ENCODE data around the gene CEACAM1. TPM values are rescaled to one million over a fixed set of nuclear protein-coding genes. Genes with fewer than 3 reads are reported as not detected.
"Not testable (repeated sequence)": the region's sequence is repeated elsewhere in the genome, so short reads cannot be mapped to it uniquely, and the experiment has no call there.

The CEACAM1 gene
- total and polyA plus RNA-seq, 7 donors, result 0.62 to 4.8 (median 1.4) TPM

DNA sequence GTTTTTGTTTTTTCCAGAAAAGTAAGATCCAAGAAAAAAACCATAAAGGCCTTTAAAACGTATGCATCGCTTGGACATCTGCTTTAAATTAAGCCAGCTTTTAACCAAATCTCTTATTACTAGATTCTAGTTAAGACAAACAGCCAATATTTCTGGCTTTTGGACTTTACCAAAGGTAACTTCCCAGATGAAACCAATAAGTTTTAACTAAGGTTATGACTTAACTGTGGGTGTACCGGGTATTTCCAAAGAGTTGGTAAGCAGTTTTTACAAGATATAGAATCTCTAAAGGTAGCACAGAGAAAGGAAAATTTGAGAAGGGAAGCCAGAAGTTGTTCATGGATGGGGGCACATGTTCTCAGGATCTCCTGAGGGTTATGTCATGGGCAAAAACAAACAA is 34.0 kb downstream of the CEACAM1 start:
- H3K4me3 ChIP-seq, result no peak overlapping the region
- no peaks in the 10 kb centered on the region for H3K9me3 ChIP-seq
- no peak overlapping the region for H3K27ac ChIP-seq
- DNase-seq, result no peak
- 71 to 80% (median 73%) methylated on average over 3 of the region's 3 CpGs for WGBS, 3 donors
- ATAC-seq, result no peak
- H3K4me1 ChIP-seq, result peaks cover 5% of the 10 kb centered on the region
- no peaks in the 10 kb centered on the region for H3K36me3 ChIP-seq (ENCODE audit: insufficient read depth in 1 of 2, low read depth in 1 of 2)
- intact Hi-C loops (cut with DNase I), result no loop called here
- TF ChIP-seq, protein P1, sequence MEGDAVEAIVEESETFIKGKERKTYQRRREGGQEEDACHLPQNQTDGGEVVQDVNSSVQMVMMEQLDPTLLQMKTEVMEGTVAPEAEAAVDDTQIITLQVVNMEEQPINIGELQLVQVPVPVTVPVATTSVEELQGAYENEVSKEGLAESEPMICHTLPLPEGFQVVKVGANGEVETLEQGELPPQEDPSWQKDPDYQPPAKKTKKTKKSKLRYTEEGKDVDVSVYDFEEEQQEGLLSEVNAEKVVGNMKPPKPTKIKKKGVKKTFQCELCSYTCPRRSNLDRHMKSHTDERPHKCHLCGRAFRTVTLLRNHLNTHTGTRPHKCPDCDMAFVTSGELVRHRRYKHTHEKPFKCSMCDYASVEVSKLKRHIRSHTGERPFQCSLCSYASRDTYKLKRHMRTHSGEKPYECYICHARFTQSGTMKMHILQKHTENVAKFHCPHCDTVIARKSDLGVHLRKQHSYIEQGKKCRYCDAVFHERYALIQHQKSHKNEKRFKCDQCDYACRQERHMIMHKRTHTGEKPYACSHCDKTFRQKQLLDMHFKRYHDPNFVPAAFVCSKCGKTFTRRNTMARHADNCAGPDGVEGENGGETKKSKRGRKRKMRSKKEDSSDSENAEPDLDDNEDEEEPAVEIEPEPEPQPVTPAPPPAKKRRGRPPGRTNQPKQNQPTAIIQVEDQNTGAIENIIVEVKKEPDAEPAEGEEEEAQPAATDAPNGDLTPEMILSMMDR (IDR thresholded peaks at IDR 0.05), result no peak
- H3K27me3 ChIP-seq (ENCODE audit: insufficient read depth in 3 of 3, low read length in 2 of 3), result no peaks in the 10 kb centered on the region

DNA sequence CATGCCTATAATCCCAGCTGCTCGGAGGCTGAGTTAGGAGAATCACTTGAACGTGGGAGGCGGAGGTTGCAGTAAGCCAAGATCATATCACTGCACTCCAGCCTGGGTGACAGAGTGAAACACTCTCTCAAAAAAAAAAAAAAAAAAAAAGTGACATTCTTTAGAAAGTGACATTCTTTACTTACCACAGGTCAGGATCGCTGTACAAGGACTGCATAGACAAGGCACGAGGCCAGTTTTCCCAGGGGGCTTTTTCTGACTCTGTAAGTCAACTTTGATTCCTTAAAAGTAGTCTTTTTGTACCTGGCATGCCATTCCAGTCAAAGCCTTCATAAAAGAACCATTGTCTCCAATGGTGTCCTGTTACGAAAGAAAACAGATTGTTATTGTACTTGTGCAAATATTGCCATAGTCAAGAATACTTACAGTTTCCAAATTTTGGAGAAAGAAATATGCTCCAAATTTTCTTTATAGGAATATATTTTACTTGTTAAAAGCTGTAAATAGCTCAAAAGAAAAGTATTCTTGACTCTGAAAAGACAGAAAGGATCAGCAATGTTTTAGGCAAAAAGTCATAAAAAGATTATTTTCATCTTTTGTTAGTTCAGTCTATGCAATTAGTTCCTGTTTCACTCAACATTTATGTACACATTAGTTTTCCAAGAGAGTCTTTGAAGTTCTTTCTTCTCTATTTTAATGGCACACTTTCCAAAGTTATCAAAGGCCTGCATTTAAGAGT is 39.3 kb downstream of the CEACAM1 start:
- H3K4me1 ChIP-seq, result no peaks in the 10 kb centered on the region
- ATAC-seq, result no peak
- H3K9me3 ChIP-seq, result no peaks in the 10 kb centered on the region
- intact Hi-C loops (cut with DNase I), result no loop called here
- WGBS, 3 donors, result 52 to 69% (median 63%) methylated on average over 6 of the region's 6 CpGs
- no peak overlapping the region for H3K27ac ChIP-seq
- no peak overlapping the region for H3K4me3 ChIP-seq
- TF ChIP-seq, protein P1 (IDR thresholded peaks at IDR 0.05), result no peak
- no peak for DNase-seq
- no peaks in the 10 kb centered on the region for H3K36me3 ChIP-seq (ENCODE audit: insufficient read depth in 1 of 2, low read depth in 1 of 2)
- H3K27me3 ChIP-seq (ENCODE audit: insufficient read depth in 3 of 3, low read length in 2 of 3), result no peaks in the 10 kb centered on the region

DNA sequence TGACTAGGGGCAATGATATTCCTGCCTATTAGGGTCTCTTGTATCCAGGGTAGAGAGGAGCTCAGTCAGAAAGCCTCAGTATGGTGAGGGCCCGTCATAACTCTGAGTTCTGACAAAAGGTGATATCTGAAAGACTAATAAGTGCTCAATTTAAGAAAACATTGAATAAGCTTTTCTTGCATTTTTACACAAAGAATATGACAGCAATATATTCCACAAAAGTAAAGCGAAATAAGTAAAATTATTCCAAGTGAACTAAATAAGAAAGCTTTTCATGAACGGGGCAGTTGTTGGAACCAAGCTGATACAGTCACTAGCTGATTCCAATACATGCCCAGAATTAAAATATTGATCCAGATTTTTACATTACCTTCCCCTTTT is 40.5 kb downstream of the CEACAM1 start:
- WGBS, 3 donors, result 92 to 98% (median 95%) methylated on average over 3 of the region's 3 CpGs
- intact Hi-C loops (cut with DNase I), result no loop called here

DNA sequence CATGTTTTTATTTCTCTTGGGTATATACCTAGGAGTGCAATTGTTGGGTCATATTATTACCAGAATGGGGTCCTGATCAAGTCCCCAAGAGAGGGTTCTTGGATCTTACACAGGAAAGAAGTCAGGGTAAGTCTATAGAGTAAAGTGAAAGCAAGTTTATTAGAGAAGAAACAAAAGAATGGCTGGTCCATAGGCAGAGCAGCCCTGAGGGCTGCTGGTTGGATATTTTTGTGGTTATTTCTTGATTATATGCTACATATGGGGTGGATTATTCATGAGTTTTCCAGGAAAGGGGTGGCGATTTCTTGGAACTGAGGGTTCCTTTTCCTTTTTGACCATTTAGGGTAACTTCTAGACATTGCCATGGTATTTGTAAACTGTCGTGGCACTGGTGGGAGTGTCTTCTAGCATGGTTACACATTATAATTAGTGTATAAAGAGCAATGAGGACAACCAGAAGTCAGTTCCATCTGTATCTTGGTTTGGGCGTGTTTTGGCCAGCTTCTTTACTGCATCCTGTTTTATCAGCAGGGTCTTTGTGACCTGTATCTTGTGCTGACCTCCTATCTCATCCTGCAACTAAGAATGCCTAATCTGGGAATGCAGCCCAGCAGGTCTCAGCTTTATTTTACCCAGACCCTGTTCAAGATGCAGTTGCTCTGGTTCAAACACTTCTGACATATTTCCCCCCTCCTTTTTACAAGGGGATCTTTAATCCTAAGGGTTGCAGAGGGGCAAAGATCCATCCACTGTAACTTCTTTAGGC is 41.1 kb downstream of the CEACAM1 start:
- WGBS, 3 donors, result 69 to 81% (median 75%) methylated on average over 3 of the region's 3 CpGs

More for the DNA sequence above, 40.5 kb downstream of the CEACAM1 start:
- ATAC-seq, result no peak
- H3K27ac ChIP-seq, result no peak overlapping the region
- H3K9me3 ChIP-seq, result no peaks in the 10 kb centered on the region
- TF ChIP-seq, protein P1 (IDR thresholded peaks at IDR 0.05), result no peak
- H3K4me3 ChIP-seq, result no peak overlapping the region
- no peaks in the 10 kb centered on the region for H3K4me1 ChIP-seq
- no peaks in the 10 kb centered on the region for H3K36me3 ChIP-seq (ENCODE audit: insufficient read depth in 1 of 2, low read depth in 1 of 2)
- H3K27me3 ChIP-seq (ENCODE audit: insufficient read depth in 3 of 3, low read length in 2 of 3), result no peaks in the 10 kb centered on the region
- no peak for DNase-seq

DNA sequence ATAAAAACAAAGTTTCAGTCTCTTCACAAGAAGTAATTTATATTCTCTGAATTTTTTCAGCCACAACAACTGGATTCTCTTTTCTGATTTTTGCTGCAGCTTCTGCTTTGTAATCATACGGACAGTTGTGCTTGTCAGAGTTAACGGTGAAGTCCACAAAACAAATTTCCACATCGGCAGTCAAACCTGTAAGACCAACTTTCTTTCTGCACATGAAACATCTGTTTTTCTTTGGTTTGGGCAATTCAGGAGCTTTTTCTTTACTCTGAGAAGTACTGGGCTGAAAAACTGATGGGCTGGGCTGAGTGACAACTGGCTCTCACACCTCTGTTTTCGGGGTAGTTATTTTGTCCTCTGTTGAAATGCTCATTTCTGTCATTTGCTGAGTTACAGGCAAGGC is 43.2 kb downstream of the CEACAM1 start:
- H3K4me1 ChIP-seq; H3K4me3 ChIP-seq; intact Hi-C loops (cut with DNase I); H3K27ac ChIP-seq; H3K9me3 ChIP-seq; ATAC-seq; H3K27me3 ChIP-seq (ENCODE audit: insufficient read depth in 3 of 3, low read length in 2 of 3); H3K36me3 ChIP-seq (ENCODE audit: insufficient read depth in 1 of 2, low read depth in 1 of 2); DNase-seq: not testable (repeated sequence)
- WGBS, 3 donors, result 74 to 75% (median 75%) methylated on average over 4 of the region's 4 CpGs

More for the DNA sequence above, 41.1 kb downstream of the CEACAM1 start:
- Histone ChIP-seq H3K9me3 (no peaks in the 10 kb centered on the region), H3K27me3 (ENCODE audit: insufficient read depth in 3 of 3, low read length in 2 of 3) (no peaks in the 10 kb centered on the region), H3K4me3 (no peak overlapping the region), H3K36me3 (ENCODE audit: insufficient read depth in 1 of 2, low read depth in 1 of 2) (no peaks in the 10 kb centered on the region), H3K4me1 (no peaks in the 10 kb centered on the region), H3K27ac (no peak overlapping the region)
- ATAC-seq (no peak), DNase-seq (no peak)
- TF ChIP-seq, protein P1 (IDR thresholded peaks at IDR 0.05), result no peak
- intact Hi-C loops (cut with DNase I), result no loop called here

Measured in psoas muscle (tissue), 8 donors.